Activated naive CD8-positive, alpha-beta T cell treated with anti-CD3 and anti-CD28 coated beads, Interleukin-2, amount 50 U/mL, for 24 hours (primary cell): ENCODE data around the gene ASNS.
A peak's percentile ranks its signal among the peaks of the same experiment; 100 is the strongest.
"Not testable (repeated sequence)": the region's sequence is repeated elsewhere in the genome, so short reads cannot be mapped to it uniquely, and the experiment has no call there.

Source experiments
- ATAC-seq: fragments of 150-1000 bp; cut with Tn5 transposase; one replicate; pipeline ENCODE4 v1.10.0; 2021
- DNase-seq: peaks from one replicate; pipeline ENCODE4 v3.0.0; 2021
- H3K27ac Mint-ChIP-seq: one replicate; pipeline ENCODE4 v1.8.0; 2021; ENCODE audit warnings: mild to moderate bottlenecking, mixed read lengths
- H3K27me3 Mint-ChIP-seq: one replicate; pipeline ENCODE4 v1.8.0; 2021; ENCODE audit warnings: mixed read lengths
- H3K36me3 Mint-ChIP-seq: one replicate; pipeline ENCODE4 v1.8.0; 2021; ENCODE audit warnings: low read depth, mixed read lengths
- H3K4me1 Mint-ChIP-seq: one replicate; pipeline ENCODE4 v1.8.0; 2021; ENCODE audit warnings: mixed read lengths
- H3K4me3 Mint-ChIP-seq: one replicate; pipeline ENCODE4 v1.8.0; 2021; ENCODE audit warnings: mild to moderate bottlenecking, moderate library complexity, mixed read lengths
- H3K9me3 Mint-ChIP-seq: one replicate; pipeline ENCODE4 v1.8.0; 2021; ENCODE audit warnings: mixed read lengths

The ASNS gene

DNA sequence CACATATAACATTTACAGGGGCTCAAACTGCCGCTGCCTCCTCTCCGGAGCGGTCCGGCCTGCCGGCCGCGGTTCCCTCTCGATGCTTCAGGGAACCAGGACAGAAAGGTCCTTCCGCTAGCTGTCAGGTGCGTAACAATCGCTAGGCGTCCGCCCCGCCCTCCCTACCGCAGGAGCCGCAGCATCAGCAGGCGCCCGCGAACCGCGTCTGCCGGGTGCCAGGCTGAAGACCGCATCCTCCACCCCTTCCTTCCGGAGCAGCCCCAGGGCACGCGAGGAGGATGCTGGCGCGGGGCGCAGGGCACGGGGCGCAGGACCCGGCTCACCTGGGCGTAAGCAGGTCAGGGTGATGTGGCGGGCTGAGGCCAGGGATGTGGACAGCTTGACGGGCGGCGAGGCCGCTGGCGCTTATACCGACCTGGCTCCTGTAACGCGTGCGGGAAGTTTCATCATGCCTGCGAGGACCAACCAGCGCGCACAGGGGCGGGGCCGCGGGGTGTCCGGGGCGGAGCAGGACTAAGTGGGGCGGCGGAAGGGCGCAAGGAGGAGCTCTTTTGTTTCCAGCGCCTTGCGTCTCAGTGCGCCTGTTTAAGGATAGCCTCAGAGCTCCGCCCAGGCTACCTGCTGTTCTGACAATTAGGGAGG lies at the start of gene ASNS:
Gene ASNS (minus strand): TSS at position 384 of the 645 bp plus-strand sequence. CDS start 3,252 bp downstream, outside the sequence.
- H3K27ac Mint-ChIP-seq, result peak within 1 kb of the TSS; percentile 87
- peaks cover 26% of the 10 kb centered on the region for H3K36me3 Mint-ChIP-seq
- H3K27me3 Mint-ChIP-seq, result no peaks in the 10 kb centered on the region
- ATAC-seq (peak; percentile 97), DNase-seq (peak; percentile 93)
- H3K4me3 Mint-ChIP-seq, result peak within 1 kb of the TSS; percentile 88
- H3K4me1 Mint-ChIP-seq, result peaks cover 18% of the 10 kb centered on the region
- no peaks in the 10 kb centered on the region for H3K9me3 Mint-ChIP-seq

DNA sequence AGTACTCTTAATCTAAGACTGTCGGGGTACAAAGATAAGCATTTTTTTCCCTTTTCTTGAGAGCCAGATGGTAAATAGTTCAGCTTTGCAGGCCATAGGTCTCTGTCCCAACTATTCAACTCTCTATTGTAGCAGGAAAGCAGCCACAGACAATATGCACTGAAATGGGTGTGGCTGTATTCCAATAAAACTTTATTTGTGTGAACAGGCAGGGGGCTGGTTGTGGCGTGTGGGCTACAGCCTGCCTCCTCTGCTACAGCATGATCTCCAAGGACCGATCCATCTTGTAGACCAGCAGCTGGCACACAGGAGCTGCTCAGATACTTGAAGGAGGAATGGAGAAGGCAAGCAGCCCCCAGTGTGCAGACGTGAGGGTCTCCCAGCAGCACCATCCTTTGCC lies 49.0 kb upstream of the ASNS start:
- H3K36me3 Mint-ChIP-seq, H3K27me3 Mint-ChIP-seq, H3K9me3 Mint-ChIP-seq, DNase-seq, H3K27ac Mint-ChIP-seq, ATAC-seq, H3K4me3 Mint-ChIP-seq, H3K4me1 Mint-ChIP-seq: not testable (repeated sequence)

DNA sequence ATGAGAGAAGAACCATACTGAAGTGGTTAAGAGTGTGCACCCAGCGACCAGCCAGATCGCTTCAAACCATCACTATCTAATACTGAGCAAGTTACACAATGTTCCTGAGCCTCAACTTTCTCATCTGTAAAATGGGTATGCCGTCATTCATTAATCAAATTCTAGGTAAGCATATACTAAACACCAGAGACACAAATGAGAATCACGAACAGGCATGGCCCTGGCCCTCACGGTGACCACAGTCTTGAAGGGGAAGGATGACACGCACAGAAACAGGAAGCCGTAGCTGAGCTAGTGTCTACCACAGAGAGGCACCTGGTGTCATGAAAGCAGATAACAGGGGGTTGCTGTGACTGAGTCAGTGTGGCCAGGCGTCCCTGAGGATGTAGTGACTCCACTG lies 43.1 kb upstream of the ASNS start:
- not testable (repeated sequence) for H3K4me1 Mint-ChIP-seq, H3K27me3 Mint-ChIP-seq, H3K4me3 Mint-ChIP-seq, H3K27ac Mint-ChIP-seq, ATAC-seq, DNase-seq, H3K36me3 Mint-ChIP-seq, H3K9me3 Mint-ChIP-seq

GRCh38 chr7:97912294-97912693 lies 40.1 kb upstream of the ASNS start:
- not testable (repeated sequence) for H3K27ac Mint-ChIP-seq, H3K27me3 Mint-ChIP-seq, H3K36me3 Mint-ChIP-seq

GRCh38 chr7:97896893-97897292 lies 24.7 kb upstream of the ASNS start:
- not testable (repeated sequence) for H3K4me1 Mint-ChIP-seq, DNase-seq, ATAC-seq, H3K4me3 Mint-ChIP-seq, H3K27ac Mint-ChIP-seq, H3K9me3 Mint-ChIP-seq, H3K27me3 Mint-ChIP-seq
- H3K36me3 Mint-ChIP-seq, result peaks cover 11% of the 10 kb centered on the region

More at GRCh38 chr7:97912294-97912693, 40.1 kb upstream of the ASNS start:
- not testable (repeated sequence) for H3K9me3 Mint-ChIP-seq, DNase-seq, ATAC-seq, H3K4me3 Mint-ChIP-seq, H3K4me1 Mint-ChIP-seq

GRCh38 chr7:97891721-97892120 lies 19.5 kb upstream of the ASNS start:
- H3K4me3 Mint-ChIP-seq, H3K27me3 Mint-ChIP-seq, H3K4me1 Mint-ChIP-seq, ATAC-seq, DNase-seq, H3K27ac Mint-ChIP-seq: not testable (repeated sequence)
- H3K9me3 Mint-ChIP-seq, result peaks cover 13% of the 10 kb centered on the region
- peaks cover 22% of the 10 kb centered on the region for H3K36me3 Mint-ChIP-seq

GRCh38 chr7:97879527-97879926 lies 7.3 kb upstream of the ASNS start:
- not testable (repeated sequence) for H3K9me3 Mint-ChIP-seq, H3K27ac Mint-ChIP-seq, H3K4me1 Mint-ChIP-seq, H3K27me3 Mint-ChIP-seq, H3K36me3 Mint-ChIP-seq, DNase-seq, H3K4me3 Mint-ChIP-seq, ATAC-seq

GRCh38 chr7:97874894-97875293 lies 2.7 kb upstream of the ASNS start:
- H3K36me3 Mint-ChIP-seq, H3K4me3 Mint-ChIP-seq: not testable (repeated sequence)

DNA sequence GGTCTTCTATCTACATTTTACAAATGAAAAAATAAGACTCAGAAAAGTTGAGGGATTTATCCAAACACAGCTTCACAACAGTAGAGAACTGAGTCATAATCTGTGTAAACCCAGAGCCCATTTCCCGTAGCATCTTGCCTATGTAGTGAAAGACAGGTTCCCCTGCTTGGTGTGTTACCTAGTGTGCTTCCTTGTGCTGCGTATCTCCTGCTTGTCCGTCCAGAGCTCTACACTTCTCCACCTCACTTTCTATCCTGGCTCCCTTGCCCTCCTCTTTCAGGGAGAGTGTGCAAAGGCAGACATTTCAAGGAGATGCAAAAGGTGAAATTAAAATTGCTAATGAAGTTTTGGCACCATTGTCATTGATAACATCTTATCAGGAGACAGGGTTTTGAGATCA lies 1.4 kb upstream of the ASNS start:
- H3K27ac Mint-ChIP-seq, result no peak overlapping the region
- peaks cover 17% of the 10 kb centered on the region for H3K36me3 Mint-ChIP-seq
- no peak overlapping the region for H3K4me3 Mint-ChIP-seq
- no peak for ATAC-seq
- H3K4me1 Mint-ChIP-seq, result peaks cover 18% of the 10 kb centered on the region
- H3K27me3 Mint-ChIP-seq, result no peaks in the 10 kb centered on the region
- H3K9me3 Mint-ChIP-seq, result no peaks in the 10 kb centered on the region
- DNase-seq, result no peak

More at GRCh38 chr7:97874894-97875293, 2.7 kb upstream of the ASNS start:
- peaks cover 18% of the 10 kb centered on the region for H3K4me1 Mint-ChIP-seq
- H3K27me3 Mint-ChIP-seq, H3K9me3 Mint-ChIP-seq, DNase-seq, H3K27ac Mint-ChIP-seq, ATAC-seq: not testable (repeated sequence)

DNA sequence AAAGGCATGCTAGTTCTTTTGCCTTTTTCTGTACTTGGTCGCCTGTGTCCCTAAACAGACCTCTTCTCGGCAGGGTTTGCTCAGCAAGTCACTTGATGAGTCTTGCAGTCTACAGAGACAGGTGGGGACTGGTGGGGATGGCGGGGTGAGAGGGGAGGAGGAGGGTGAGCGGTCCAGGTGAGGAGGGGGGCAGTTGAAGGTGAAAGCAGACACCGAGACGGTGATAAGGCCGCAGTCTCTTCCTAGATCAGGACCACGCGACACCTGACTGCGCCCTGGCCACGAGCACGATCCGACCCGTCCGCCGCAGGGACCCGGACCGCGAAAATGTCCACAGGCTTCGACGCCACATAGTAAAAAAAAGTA lies 566 bp downstream of the ASNS start:
- ATAC-seq (peak; percentile 17), DNase-seq (peak; percentile 25)
- peak overlapping the region; percentile 88 for H3K4me3 Mint-ChIP-seq
- no peaks in the 10 kb centered on the region for H3K9me3 Mint-ChIP-seq
- H3K36me3 Mint-ChIP-seq, result peaks cover 27% of the 10 kb centered on the region
- peak overlapping the region; percentile 87 for H3K27ac Mint-ChIP-seq
- H3K27me3 Mint-ChIP-seq, result no peaks in the 10 kb centered on the region
- H3K4me1 Mint-ChIP-seq, result peaks cover 18% of the 10 kb centered on the region

- H3K4me1 Mint-ChIP-seq, result peaks cover 18% of the 10 kb centered on the region
- no peaks in the 10 kb centered on the region for H3K27me3 Mint-ChIP-seq
- H3K27ac Mint-ChIP-seq, result no peak overlapping the region
- H3K9me3 Mint-ChIP-seq, result no peaks in the 10 kb centered on the region
- H3K36me3 Mint-ChIP-seq, result peaks cover 46% of the 10 kb centered on the region
- H3K4me3 Mint-ChIP-seq, result no peak overlapping the region
- no peak for DNase-seq
- no peak for ATAC-seq
Measured at GRCh38 chr7:97868788-97869187, 3.4 kb downstream of the ASNS start.

DNA sequence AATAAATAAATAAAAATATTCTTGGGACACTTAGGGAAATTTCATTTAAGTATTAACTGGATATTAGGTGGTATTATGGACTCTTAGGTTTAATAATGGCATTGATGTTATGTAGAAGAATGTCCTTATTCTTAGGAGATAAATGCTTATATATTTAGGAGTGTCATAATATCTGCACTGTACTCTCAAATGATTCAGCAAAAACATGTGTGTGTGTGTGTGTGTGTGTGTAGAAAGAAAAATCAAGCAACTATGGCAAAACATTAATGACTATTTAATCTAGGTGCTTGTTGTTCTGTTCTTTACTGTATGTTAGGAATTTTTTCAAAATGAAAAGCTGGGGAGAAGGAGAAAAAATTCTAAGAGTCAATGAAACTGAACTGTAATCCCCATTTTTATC lies 3.9 kb downstream of the ASNS start:
- Mint-ChIP-seq H3K9me3 (no peaks in the 10 kb centered on the region), H3K36me3 (peaks cover 49% of the 10 kb centered on the region), H3K27ac (no peak overlapping the region), H3K27me3 (no peaks in the 10 kb centered on the region), H3K4me3 (no peak overlapping the region), H3K4me1 (peaks cover 16% of the 10 kb centered on the region)
- ATAC-seq, result no peak
- no peak for DNase-seq

- peaks cover 68% of the 10 kb centered on the region for H3K36me3 Mint-ChIP-seq
- DNase-seq (no peak), ATAC-seq (no peak)
- no peak overlapping the region for H3K4me3 Mint-ChIP-seq
- H3K27ac Mint-ChIP-seq, result no peak overlapping the region
- no peaks in the 10 kb centered on the region for H3K27me3 Mint-ChIP-seq
- H3K9me3 Mint-ChIP-seq, result no peaks in the 10 kb centered on the region
- peaks cover 4% of the 10 kb centered on the region for H3K4me1 Mint-ChIP-seq
Measured at GRCh38 chr7:97865104-97865503, 7.1 kb downstream of the ASNS start.

- no peak overlapping the region for H3K27ac Mint-ChIP-seq
- no peak for ATAC-seq
- H3K36me3 Mint-ChIP-seq, result peaks cover 70% of the 10 kb centered on the region
- H3K4me3 Mint-ChIP-seq, result no peak overlapping the region
- DNase-seq, result no peak
- H3K4me1 Mint-ChIP-seq, result no peaks in the 10 kb centered on the region
- H3K27me3 Mint-ChIP-seq, result no peaks in the 10 kb centered on the region
- no peaks in the 10 kb centered on the region for H3K9me3 Mint-ChIP-seq
Measured at GRCh38 chr7:97859606-97860204, 12.5 kb downstream of the ASNS start.

- Mint-ChIP-seq H3K4me3 (no peak overlapping the region), H3K36me3 (peaks cover 71% of the 10 kb centered on the region), H3K27me3 (no peaks in the 10 kb centered on the region), H3K4me1 (no peaks in the 10 kb centered on the region), H3K9me3 (no peaks in the 10 kb centered on the region), H3K27ac (no peak overlapping the region)
- no peak for ATAC-seq
- DNase-seq, result no peak
Measured at GRCh38 chr7:97858221-97858620, 14.0 kb downstream of the ASNS start.
